ACHN (cell line): ENCODE results near the gene ZNF512B.
A peak's percentile ranks its signal among the peaks of the same experiment; 100 is the strongest.

Experiments
- DNase-seq: peaks from one replicate; pipeline ENCODE4 v3.0.0-alpha.2; 2015
- in situ Hi-C: cut with HindIII; loops from 2 replicates; pipeline ENCODE4 v1.10.0; 2017; ENCODE audit warnings: low sequenced_read_pairs, low pct_ligation_motif_present, low pct_unique_long_range_greater_than_20kb

The ZNF512B gene

GRCh38 chr20:63955827-63956663 lies 13.7 kb downstream of the ZNF512B start, which contains the start of gene UCKL1:
Gene UCKL1, minus strand, starts transcription at chr20:63956416. Its CDS starts 44 bp downstream, at chr20:63956372.
- in situ Hi-C loops = no loop called here
- peak; percentile 80 for DNase-seq

DNA sequence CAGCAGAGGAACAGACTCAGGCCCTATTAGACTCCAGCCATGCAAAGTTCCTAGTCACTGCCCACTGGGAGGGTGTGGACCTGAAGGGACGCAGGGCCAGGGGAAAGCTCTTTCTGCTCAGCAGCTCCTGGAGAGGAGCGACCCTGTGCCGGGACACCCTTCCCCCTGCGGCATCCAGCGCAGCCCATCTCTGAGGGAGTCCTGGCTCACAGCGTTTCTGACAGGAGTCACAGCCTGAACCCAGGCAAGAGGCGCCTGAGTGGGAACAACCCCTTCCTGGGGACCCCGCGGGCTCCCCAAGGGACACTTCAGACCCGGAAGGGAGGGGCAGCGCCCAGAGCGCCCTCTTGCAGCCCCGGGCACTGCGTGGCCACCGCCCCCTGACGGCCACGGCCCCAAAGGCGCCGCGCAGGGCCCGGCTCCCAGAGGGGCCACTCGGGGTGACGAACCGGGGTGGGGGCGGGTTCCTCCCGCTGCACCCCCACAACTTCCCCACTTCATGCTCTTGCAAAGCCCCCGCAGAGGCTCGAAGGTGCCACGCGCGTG lies 14.4 kb downstream of the ZNF512B start:
- in situ Hi-C loops = no loop called here
- peak; percentile 38 for DNase-seq

DNA sequence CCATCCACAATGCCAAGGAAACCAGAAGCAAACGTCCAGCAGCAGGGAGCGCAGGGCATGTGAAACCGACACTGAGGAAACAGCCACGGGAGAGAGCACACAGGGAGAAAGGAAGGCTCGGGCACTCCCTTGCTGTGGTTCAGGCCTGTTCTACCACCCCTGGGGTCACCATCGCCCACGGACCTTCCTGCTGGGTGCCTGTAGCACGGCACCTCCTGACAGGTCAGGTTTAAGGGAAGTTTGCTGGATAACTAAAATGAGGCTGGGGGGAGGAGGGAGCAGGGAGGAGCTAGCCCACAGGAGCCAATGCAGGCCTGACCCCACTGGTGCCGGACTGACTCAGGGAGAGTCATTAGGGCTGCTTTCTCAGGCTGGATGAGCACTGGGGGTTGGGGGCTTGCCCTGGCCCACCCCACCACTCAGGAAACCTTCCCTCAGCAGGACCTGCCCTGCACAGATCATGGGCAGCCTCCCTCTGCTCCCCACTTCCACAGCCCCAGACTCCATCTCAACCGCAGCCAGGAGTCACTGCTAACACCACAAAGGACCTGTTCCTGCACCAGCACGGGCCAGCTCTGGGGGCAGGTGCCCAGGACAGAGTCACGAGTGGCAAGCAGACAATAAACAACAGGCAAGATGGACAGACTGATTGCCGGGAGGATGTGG lies 15.8 kb downstream of the ZNF512B start:
- in situ Hi-C loops = no loop called here
- DNase-seq = no peak

- no peak for DNase-seq
- in situ Hi-C loops = no loop called here
Measured at GRCh38 chr20:63952769-63953168, 17.0 kb downstream of the ZNF512B start.

GRCh38 chr20:63952210-63952535 lies 17.6 kb downstream of the ZNF512B start:
- in situ Hi-C loops = no loop called here

GRCh38 chr20:63951398-63952209 lies 18.1 kb downstream of the ZNF512B start:
- DNase-seq = no peak
- in situ Hi-C loops = no loop called here

More at GRCh38 chr20:63952210-63952535, 17.6 kb downstream of the ZNF512B start:
- DNase-seq = no peak

DNA sequence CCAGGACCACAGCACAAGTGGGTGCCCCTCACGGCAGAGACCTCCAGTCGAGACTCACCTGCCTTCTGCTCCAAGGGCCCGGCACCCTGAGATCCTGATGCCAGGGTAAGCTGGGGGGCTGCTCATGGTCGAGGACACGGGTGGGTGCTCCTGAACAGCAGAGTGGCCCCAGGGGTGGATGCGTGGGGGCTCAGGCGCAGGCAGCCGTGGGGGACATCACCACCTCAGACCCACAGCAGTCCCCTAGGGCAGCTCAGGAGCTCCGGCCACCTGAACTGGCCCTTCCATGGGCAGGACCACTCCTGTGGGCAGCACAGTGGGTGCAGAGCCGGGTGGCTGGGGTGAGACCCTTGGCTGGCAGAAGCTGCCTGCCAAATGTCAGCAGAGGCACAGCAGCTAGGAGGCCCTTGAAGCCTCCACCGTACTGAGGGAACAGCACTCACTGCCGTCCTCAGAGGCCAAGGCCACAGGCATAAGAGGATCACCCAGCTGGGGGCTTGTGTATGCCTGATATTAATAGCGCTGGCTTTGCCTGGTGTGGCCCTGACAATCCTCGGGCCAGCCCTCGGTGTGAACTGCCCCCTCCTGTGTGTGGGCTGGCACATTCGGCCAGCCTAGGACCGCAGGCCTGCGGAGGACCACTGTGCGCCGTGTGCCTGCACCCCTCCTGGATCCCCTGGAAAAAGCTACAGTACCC lies 18.9 kb downstream of the ZNF512B start:
- DNase-seq = no peak
- in situ Hi-C loops = no loop called here

- no peak for DNase-seq
- in situ Hi-C loops = no loop called here
Measured at GRCh38 chr20:63947638-63948456, 21.9 kb downstream of the ZNF512B start.

DNA sequence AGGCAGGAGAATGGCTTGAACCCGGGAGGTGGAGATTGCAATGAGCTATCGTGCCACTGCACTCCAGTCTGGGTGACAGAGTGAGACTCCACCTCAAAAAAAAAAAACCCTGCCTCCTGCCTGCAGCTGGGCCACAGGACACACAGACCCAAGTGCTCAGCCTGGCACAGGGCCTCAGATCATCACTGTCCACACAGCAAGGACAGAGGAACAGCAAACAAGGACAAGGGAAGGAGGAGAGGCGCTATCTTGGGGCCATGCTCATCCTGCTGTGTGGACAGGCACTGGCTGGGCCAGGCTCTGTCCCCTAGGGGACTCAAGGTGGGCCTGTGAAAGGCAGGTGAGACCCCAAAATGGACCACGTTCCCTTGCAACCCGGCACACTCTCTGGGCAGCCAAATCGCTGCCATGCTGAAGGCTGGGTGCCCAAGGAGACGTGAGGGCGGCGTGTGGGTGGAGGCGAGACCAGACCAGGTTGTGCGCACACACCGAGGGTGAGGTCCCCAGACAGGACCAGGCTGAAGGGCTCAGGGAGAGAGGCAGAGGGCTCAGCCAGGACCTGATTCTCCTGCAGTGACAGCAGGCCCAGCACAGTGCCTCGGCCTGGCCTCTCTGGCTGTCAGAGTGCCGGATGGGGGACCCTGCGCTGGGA lies 22.6 kb downstream of the ZNF512B start:
- in situ Hi-C loops = no loop called here
- DNase-seq = no peak

DNA sequence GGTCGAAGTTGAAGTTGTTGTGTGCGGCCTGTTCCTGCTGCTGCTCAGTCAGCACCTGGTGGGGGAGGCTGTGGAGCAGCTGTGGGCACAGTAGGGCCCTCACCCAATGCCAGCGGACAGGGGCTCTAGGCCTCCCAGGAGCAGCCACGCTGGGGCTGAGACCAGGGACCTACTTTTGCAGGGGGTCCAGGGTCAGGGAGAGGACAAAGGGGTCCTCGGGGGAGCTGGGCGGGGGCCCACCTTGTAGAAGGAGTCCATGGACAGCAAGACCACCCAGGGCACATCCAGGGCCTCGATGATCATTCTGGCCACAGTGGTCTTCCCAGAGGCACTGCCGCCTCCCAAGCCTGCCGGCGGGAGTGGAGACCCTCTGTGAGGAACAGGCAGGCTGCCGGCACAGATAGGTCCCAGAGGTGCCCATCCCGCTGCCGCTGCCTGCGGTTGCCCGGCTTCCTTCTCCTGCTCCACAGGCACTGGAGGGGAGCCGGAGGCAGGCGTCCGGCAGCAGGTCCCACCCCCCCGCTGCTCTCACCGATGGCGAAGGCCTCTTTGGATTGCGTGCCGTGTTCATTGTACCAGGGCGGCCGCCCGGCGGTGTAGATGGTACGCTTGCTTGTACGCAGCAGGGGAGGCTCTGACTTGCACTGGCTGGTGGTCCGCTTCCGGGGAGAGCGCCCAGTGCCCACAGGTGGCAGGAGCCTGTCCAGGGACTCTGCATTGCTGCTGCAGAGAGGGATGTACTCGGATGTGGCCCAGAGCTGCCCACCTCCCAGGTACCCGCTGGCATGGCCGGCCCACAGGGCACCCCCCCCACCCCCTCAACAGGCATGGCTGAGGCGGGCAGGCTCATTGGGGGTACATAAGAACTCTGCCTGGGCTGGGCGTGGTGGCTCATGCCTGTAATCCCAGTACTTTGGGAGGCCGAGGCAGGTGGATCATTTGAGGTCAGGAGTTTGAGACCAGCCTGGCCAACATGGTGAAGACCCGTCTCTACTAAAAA lies 23.5 kb downstream of the ZNF512B start:
- DNase-seq = no peak
- in situ Hi-C loops = no loop called here

GRCh38 chr20:63945031-63945658 lies 24.6 kb downstream of the ZNF512B start:
- no peak for DNase-seq
- in situ Hi-C loops = no loop called here

- no peak for DNase-seq
- in situ Hi-C loops = no loop called here
Measured at GRCh38 chr20:63944078-63944941, 25.4 kb downstream of the ZNF512B start.

GRCh38 chr20:63943808-63944077 lies 26.0 kb downstream of the ZNF512B start:
- no peak for DNase-seq
- in situ Hi-C loops = no loop called here

DNA sequence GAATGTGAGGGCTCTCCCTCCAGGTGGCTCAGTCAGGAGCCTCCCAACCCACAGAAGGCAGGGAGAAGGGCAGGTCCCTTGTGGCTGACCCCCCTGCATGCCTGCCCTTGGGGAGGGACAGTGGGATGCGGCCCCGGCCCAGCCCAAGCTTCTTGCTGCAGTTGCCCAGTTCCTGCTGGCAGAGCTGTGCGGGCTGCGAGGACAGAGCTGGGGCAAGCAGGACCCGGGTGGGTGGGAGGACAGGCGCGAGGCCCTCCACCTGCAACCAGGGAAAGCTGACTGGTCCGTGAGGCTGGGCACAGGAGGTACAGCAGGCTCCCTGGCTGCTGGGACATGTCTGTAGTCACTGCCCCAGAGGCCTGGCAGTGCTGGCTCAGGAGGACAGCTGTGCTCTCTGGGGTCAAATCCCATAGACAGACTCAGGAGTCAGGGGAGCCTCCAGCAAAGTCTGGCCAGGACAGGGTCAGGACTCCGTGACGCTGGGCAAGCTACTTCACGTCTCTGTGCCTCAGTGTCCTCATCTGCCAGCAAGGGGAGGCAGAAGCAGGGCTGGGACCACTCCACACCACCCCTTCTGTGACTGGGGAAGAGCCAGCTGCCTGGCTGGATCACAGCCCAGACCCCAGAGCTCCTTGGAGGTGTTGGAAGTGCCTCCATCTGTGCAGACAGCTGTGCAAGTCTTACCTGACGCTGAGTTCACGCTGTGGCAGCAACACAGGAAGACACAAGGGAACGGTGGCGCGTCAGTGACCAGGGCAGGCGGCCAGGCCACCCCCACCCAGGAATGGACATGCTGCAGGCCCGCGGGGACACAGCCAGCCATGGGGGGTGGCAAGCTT lies 26.5 kb downstream of the ZNF512B start:
- no peak for DNase-seq
- in situ Hi-C loops = no loop called here
